GM21381 (cell line): ENCODE data around the gene CCDC68.

ENCODE experiments used
- ATAC-seq: cut with Tn5 transposase; IDR thresholded peaks from one replicate; pipeline ENCODE4 v1.9.1; 2021; ENCODE audit warnings: mild to moderate bottlenecking, moderate library complexity; ENCODE audit not compliant: unreplicated experiment

The CCDC68 gene

DNA sequence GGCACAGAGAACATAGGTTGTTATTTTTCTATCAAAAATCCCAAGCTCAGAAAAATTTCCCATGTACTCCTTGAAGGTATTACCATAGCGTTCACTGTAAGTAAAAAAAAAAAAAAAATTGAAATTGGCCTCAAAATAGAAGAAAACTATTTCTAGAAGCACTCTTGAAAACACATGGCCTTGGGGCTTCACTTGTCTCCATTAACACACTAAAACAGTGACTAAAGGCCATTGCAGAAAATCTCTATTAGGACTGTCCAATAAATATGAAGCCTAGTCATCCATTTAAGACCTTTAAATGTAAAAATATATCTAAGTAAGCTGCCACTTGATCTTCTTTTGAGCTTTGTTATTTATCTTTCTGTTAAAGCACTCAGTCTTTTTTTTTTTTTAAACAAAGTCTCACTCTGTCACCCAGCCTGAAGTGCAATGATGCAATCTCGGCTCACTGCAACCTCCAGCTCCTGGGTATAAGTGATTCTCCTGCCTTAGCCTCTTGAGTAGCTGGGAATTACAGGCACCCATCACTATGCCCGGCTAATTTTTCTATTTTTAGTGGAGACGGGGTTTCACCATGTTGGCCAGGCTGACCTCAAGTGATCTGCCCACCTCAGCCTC lies 35.8 kb downstream of the CCDC68 start:
- ATAC-seq: no peak

DNA sequence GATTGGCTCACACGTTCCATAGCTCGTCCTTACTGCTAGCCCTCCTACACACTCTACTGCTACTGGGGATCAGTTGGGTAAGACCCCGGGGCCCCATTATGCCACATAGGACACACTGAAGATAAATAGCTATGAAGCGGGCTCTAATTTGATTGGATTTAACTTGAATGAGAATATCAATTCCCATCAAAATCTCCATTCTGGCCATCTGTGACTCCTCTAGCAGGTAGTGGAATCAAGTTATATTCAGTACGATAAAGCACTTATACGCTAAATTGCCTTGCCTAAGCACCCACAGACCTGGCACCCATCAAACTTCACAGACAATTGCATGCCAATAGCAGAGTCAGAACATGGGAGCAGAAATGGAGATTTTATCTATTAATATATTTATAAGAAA lies 39.8 kb downstream of the CCDC68 start:
- no peak for ATAC-seq

DNA sequence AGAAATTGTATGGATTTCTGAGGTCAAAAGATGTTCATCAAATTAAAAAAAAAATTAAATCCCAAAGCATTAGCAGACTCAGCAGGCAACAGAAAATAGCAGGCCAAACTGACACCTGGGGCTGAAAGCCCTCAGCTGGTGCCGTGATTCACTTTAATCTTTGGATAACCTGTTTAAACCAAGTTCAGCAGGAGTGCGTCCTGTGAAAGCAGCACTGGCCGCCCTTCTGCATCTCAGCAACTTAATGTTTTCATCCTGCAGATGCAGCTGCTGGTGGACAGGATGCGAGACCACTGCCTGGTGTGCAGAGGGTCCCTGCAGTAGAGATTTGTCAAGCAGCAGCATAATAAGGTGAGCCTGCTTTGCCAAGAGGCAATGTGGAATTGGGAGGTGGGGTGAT lies 41.2 kb downstream of the CCDC68 start:
- no peak for ATAC-seq

DNA sequence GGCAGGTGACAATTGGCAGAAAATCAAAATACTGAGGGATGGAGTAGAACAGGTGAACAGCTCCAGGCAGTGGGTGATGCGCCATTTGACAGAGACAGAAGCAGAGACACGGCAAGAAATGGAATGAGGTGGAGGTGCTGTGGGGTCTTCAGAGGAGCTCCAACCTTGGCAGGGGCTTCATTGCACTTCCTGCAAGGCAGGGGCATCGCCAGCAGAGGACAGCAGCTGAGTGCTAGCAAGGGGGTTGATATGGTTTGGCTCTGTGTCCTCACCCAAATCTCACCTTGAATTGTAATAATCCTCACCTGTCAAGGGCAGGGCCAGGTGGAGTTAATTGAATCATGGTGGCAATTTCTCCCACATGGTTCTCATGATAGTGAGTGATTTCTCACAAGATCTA lies 42.8 kb downstream of the CCDC68 start:
- no peak for ATAC-seq

DNA sequence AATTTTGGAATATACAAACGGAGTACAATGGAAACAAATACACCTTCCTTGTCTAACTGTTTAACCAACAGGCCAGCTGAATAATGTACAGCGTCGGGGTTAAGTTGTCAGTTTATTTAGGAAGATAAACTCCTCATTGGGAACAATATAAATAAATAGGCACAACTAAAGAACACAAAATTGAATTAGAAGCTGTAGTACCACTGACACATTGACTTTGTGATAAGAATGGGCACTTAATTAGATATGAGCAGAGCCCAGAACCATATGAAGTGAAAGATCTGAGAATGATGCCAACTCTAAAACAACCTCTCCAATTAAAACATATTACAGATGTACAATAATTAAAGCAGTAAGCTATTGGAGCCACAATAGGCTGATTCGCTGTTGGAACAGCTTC lies 44.4 kb downstream of the CCDC68 start:
- ATAC-seq: no peak

DNA sequence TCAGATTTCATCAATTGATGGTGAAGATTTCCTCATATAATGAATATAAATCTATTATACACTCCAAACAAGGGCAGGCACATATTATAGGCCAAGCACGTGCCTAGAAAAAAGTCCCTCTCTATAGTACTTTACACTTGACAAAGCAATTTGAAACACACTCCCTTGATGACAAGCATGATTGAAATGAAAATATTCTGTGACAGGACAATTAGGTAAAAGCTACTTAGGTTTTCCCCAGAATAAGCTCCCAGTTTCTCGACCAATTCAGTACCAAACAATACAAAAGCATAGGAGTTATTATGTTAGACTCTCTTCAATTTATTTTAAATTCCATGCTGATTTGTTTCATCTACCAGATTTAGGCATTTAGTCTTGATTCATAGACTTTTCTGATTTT lies 47.7 kb downstream of the CCDC68 start:
- ATAC-seq: no peak

DNA sequence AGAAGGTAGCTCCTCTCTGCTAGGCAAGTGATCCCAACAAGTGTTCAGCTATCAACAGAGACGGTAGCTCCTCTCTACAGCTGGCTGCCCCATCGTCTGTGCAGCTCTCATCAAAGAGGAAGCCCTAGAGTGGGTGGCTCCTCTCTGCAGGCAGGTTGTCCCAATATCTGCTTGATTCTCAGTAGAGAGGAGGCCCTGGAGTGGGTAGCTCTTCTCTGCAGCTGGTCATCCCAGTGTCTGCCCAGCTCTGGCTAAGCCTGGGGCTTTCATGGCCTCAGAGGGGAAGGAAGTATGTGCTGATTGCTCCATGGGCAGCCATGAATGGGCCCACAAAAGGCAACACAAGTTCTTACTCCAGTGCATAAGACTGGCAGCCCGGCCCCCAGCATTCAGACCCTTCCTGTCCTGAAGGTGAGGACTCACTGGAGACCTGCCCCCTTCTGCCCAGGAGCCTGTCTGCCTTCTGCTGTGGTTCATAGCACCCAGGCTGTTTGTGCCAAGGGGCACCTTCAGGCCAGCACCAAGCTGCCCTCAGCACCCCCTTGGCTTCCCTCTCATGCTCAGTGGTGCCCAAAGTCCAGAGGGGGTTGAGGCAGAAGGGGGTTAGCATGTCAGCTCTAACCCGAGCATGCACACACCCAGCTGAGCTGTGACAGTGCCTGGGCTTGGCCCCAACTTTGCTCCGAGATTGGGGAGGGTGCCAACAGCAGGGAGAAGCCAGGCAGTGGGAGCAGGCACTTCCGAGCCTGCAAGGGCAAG lies 48.9 kb downstream of the CCDC68 start:
- no peak for ATAC-seq

DNA sequence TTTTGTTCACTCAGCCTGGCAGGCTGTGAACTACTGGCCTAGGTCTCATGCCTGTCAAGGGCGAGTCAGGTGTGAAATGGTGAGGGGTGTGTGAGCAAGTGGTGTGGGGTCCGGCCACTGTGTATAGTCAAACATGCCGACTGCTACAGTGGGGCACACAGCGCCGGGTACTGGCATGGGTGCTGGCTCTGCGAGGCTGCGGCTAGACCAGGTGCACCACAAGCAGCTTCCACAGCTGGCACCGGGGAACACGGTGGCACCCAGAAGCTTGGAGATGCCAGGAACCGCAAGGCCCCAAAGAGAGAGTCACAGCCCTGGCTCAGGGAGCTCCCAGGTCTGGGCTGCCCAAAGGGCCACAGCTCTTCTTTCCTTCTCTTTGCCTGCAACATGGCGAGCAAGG lies 49.7 kb downstream of the CCDC68 start:
- ATAC-seq: no peak

DNA sequence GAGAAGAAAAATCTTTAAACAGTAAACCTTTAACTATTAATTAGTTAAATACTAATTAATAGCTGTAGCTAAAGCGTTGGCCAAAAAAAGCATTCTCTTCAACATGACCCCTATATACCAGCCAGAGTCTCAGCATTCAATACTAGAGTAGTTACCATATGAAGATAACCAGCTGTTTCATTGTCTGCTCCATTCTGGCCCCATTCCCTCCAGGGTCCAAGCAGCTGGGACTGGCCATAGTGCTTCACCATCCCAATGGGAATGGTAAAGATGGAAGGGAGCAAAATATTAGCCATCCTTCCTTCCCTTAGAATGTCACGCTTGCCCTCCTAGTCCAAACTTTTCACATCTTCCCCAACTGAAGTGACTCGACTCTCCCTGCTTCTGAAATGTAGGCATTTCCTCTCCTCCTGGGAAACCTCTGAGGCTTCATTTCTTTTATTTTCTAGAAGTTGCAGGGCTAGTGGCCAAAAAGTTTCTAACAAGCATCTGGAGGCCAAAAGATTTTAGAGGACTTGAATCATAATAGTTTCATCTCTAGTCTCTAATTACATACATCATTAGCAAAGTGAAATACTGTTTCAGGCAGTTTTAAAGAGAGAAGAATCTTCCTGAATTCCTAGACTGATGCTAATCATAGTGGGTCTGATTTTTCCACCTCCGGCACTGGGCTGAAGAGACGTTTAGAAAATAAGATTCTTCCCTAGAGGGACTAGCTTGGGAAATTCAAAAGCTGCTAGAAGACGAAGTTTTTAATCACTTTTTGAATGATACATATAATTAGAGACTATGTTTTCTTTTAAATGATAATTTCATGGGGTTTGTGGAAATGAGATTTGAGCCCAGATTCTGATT lies 52.7 kb downstream of the CCDC68 start:
- ATAC-seq: no peak

DNA sequence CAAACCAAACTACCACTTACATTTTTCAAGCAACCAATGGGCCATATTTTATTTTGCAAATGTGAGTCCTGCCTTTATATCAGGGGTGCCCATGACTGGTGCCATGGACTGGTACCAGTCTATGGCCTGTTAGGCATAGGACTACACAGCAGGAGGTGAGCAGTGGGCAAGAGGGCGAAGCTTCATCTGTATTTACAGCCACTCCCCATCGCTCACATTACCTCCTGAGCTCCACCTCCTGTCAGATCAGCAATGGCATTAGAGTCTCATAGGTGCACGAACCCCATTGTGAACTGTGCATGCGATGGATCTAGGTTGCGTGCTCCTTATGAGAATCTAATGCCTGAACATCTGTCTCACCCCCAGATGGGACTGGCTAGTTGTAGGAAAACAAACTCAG lies 53.6 kb downstream of the CCDC68 start:
- no peak for ATAC-seq

DNA sequence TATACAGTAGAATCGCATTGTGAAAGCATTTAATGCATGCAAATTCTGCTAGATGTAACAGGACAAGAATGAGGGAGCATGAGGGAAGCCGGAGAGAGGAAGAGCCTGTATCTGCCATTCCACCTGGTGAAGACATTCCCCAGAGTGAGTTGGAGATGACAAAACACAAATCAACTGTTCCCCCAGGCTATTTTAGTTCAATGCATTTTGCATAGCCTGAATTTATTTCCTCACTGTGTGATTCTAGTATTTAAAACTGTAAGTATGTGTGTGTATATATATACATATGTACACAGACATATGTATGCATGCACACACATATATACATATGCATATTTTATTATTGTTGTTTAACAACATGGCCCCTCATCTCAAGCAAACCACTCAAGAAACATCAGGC lies 54.7 kb downstream of the CCDC68 start:
- ATAC-seq: no peak

DNA sequence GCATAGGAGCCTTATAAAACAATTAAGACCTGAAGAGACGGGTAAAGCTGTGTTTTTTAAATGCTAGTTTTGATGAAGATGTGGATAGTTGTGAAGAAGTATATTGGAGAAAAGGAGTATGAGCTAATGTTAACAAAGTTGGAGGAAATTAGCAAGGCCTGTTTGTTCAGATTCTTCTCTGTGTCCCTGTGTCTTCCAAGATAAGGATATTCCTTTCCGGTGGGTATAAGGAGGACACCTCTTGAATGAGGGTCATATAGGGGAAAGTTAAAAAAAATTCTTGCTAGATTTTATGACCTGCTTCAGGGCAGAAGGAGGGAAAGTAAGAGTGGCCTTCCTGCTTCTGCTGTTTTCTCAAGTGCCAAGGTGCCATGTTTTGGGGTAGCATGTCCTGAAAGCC lies 59.0 kb downstream of the CCDC68 start:
- no peak for ATAC-seq

DNA sequence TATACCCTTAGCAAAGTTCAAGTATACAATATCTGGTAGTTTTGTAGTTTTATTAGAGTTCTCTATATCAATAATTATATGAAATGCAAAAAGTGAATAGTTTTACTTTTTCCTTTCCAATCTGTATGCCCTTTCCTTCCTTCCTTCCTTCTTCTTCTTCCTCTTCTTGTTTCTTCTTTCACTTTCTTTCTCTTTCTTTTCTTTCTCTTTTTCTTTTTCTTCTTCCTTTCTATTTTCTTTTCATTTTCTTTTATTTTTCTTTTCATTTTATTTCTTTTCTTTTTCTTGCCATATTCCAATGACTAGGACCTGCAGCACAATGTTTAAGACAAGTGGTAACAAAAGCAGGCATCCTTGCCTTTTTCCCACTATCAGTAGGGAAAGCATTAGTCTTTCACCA lies 59.8 kb downstream of the CCDC68 start:
- ATAC-seq: no peak

DNA sequence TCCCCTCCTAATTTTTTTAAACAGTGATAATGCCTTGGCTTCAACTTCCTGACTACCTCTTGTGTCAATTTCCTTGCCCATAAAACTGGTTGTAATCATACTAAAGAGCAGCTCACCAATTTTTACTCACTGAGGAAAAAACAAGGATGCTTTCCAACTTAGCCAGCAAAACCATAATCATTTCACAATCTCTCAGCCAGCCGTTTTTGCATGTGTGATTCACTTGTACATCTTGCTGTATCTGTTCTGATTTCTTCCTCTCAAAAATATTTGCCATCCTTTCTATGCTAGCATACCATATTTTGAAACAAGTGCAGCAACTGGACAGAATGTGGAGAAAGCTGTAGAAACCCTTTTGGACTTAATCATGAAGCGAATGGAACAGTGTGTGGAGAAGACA lies 70.3 kb downstream of the CCDC68 start:
- ATAC-seq: no peak

DNA sequence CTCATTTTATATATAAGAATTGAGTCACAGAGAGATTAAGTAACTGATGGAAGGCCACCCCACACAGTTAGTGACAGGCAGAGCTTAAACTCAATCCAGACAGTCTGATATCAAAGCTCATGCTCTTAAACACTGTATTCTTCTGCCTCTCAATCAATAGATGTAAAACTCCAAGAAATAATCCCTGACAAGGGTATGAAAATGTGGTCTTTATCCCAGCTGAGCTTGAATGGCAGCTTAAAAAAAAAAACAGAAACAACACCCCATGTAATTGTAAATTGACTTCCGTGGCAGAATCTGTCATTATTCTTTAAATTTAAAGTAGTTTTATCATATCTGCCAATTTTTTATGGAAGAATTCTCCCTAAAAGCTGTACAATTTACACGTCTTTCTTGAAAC lies 70.9 kb downstream of the CCDC68 start:
- no peak for ATAC-seq

DNA sequence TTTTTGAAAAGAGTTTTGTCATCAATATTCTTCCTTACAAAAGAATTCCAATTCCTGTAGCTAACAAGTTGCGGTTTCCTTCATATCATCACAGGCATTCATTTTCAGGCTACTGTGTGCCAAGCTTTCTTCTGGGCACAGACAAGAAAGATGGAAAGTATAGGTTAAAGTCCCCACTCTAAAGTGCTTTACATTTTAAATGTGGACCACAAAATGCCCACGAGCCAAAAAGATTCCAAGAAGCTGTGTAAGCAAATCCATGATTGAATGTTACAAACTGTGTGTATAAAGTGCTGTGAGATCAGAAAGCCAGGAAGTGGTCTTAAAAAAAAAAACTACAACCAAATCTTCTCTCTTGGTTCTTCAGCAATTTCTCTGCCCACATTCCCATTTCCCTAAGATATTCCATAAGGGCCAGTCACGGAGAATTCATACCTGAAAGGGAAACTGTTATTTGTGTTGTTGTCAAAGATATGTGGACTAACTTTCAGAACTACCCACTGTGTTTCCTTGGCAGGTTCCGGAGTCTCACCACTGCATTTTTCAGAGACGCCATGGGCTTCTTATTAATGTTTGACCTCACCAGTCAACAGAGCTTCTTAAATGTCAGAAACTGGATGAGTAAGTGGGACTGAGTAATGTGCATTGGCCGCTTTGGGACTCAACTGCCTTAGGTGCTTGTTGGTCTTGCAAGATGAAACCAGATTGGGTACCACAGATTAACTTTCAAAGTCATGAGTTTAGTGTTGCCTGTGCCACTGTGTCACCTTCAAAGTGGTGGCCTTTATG lies 75.3 kb downstream of the CCDC68 start:
- no peak for ATAC-seq

DNA sequence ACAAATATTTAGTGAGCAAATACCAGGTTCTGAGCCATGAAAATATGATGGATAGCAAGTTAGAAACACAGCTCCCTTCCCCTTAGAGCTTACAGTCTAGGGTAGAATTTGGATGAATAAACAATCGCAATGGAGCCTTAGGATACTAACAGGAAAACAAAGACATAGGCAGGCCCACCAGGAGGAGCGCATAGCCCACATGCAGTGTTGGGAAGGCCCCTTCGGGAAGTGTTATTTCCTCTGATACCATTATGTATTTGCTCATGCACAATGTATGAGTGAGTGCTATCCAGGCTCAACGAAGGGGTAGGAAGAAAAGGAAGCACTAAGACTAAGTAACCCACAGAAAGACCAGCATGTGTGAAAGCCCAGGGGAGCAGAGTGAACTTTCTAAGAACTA lies 76.9 kb downstream of the CCDC68 start:
- ATAC-seq: no peak

DNA sequence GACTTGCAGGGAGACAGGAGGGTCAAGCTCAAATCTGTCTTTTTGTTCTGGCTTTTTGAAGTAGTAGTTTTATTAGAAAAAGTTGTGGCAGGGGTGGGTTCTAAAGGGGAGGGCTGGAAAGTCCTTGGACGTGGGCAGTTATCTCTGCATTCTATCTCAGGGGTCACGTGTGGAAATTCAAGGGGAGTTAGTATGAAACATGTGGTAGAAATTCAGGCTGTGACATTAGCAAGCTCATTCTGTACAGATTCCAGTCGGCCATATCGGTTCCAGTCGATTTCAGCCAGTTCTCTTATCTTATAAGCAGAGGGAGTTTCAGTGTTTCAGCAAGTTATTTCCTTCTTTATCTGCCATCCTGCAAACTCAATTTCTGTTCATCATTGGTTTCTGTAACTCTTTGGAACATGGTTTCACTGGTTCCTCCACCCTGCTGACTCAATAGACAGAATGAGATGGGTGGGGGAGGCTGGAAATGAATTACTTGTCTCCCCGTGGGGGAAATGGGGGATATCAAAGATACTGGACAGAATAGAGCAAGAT lies 78.0 kb downstream of the CCDC68 start:
- no peak for ATAC-seq

DNA sequence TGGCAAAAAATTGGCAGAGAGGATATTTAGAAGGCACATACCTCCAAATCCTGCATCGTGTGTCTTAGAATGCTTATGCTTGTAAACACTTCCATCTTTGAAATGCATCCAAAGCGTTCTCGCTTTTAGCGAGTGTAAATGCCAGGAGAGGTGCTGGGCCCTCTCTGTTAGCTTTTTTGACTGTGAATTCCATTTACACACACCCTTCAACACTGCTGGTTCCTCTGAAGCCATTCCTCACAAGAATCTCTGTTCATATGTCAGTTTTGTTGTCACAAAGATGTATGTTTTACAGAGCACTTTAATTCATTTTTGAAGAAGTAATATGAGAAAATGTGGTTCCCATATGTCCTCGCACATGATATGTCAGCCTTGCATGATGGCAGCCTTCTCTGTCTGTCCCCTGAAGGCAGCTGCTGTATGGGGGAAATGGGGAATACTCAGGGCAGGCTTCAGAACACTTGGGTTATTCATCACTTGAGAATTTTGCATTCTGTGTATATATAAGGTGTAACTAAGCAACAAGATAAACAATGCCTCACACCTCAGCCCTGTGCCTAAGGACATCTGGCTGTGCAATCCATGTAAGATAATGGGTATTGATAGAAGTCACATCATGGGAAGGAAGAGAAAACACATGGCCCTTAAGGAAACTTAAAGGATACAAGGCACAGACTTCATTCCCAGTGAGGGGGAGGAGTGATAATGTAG lies 78.7 kb downstream of the CCDC68 start:
- no peak for ATAC-seq

DNA sequence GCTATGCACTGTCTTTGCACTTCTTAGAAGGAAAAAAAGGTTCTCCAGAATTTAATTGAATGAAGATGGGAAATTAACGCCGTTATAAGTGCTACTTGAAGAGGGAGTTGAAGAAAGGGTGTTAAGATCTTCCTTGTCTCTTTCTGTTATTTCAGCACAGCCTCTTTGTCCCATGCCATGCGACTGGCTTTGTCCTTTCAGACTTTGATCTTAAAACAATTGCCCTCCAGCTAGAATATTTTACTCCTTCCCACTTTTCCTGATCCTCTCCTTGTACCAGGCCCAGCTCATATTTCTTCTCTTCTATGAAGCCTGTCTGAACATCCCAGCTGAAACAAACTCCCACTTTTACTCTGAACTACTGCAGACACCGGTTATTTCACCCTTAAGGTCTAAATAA lies 79.6 kb downstream of the CCDC68 start:
- ATAC-seq: no peak
